ENCODE data around the gene CUBN.

The CUBN gene

GRCh38 chr10:17066000-17066399 lies 63.6 kb downstream of the CUBN start (continued):
- no peak for TF ChIP-seq WT1 (tag by site-specific recombination; IDR thresholded peaks at IDR 0.05)

- no peaks in the 10 kb centered on the region for H3K9me3 ChIP-seq (ENCODE audit: control insufficient read depth, insufficient read depth, low read depth, low read length)
- TF ChIP-seq REST (tag by site-specific recombination; IDR thresholded peaks at IDR 0.05) (no peak), SCRT2 (tag by site-specific recombination; IDR thresholded peaks at IDR 0.05) (peak; percentile 95), SCRT1 (tag by site-specific recombination; IDR thresholded peaks at IDR 0.05; ENCODE audit: borderline replicate concordance) (peak; percentile 76)
- ChIA-PET POLR2A (no interaction called here), CTCF (interaction anchor here (0.6 to 1.2 kb wide), 5 partner anchors 17 to 238 kb away, joined by 3 to 4 read pairs (median 3); no protein-coding TSS in a partner anchor)
- no peaks in the 10 kb centered on the region for H3K36me3 ChIP-seq (ENCODE audit: control insufficient read depth in 2 of 2, insufficient read depth in 1 of 2, low read length in 2 of 2)
- no peak overlapping the region for H3K4me3 ChIP-seq (ENCODE audit: low read depth, low read length)
- H3K27ac ChIP-seq (ENCODE audit: extremely low read depth, low read depth, low read length), result no peak overlapping the region
- H3K4me1 ChIP-seq (ENCODE audit: control insufficient read depth, insufficient read depth, low read length), result peaks cover 29% of the 10 kb centered on the region
These were observed 64.3 kb downstream of the CUBN start for GRCh38 chr10:17065273-17065672.

- no peak overlapping the region for H3K4me3 ChIP-seq (ENCODE audit: low read depth, low read length)
- ChIA-PET POLR2A (interaction anchor here (0.9 to 4.0 kb wide), 2 partner anchors 61 to 165 kb away, joined by 3 to 31 read pairs; no protein-coding TSS in a partner anchor), CTCF (interaction anchor here (0.6 to 1.2 kb wide), 3 partner anchors 75 to 207 kb away, joined by 3 to 4 read pairs (median 3); no protein-coding TSS in a partner anchor)
- 0 out of 2 replicates have a peak, but pooled peaks have one; percentile 16 for TF ChIP-seq ZNF629 (tag by site-specific recombination; IDR thresholded peaks at IDR 0.05)
- TF ChIP-seq ZNF169 (tag by site-specific recombination; IDR thresholded peaks at IDR 0.05), result no peak
- TF ChIP-seq ATF2 (tag by site-specific recombination; IDR thresholded peaks at IDR 0.05; ENCODE audit: low read depth), result no peak
- TF ChIP-seq ZFHX2 (tag by site-specific recombination; conservative IDR thresholded peaks at IDR 0.05), result no peak
- no peak overlapping the region for H3K27ac ChIP-seq (ENCODE audit: extremely low read depth, low read depth, low read length)
- no peaks in the 10 kb centered on the region for H3K36me3 ChIP-seq (ENCODE audit: control insufficient read depth in 2 of 2, insufficient read depth in 1 of 2, low read length in 2 of 2)
- peaks cover 31% of the 10 kb centered on the region for H3K4me1 ChIP-seq (ENCODE audit: control insufficient read depth, insufficient read depth, low read length)
- no peaks in the 10 kb centered on the region for H3K9me3 ChIP-seq (ENCODE audit: control insufficient read depth, insufficient read depth, low read depth, low read length)
These were observed 65.2 kb downstream of the CUBN start for GRCh38 chr10:17064435-17064834.

- ChIA-PET CTCF (interaction anchor here (0.7 to 0.8 kb wide), 3 partner anchors 54 to 137 kb away, joined by 3 to 5 read pairs (median 3); no protein-coding TSS in a partner anchor), POLR2A (interaction anchor here (1.1 to 4.0 kb wide), 5 partner anchors 52 to 175 kb away, joined by 3 to 31 read pairs (median 3); partner anchors contain the start of gene TRDMT1)
- Histone ChIP-seq H3K27ac (ENCODE audit: extremely low read depth, low read depth, low read length) (peak overlapping the region; percentile 51), H3K4me3 (ENCODE audit: low read depth, low read length) (peak overlapping the region; percentile 3), H3K36me3 (ENCODE audit: control insufficient read depth in 2 of 2, insufficient read depth in 1 of 2, low read length in 2 of 2) (no peaks in the 10 kb centered on the region), H3K4me1 (ENCODE audit: control insufficient read depth, insufficient read depth, low read length) (peaks cover 36% of the 10 kb centered on the region), H3K9me3 (ENCODE audit: control insufficient read depth, insufficient read depth, low read depth, low read length) (no peaks in the 10 kb centered on the region)
- TF ChIP-seq GLI4 (tag by site-specific recombination; IDR thresholded peaks at IDR 0.05) (no peak), ZNF629 (tag by site-specific recombination; IDR thresholded peaks at IDR 0.05) (peak; percentile 88), ZNF416 (tag by site-specific recombination; IDR thresholded peaks at IDR 0.05) (no peak), GLIS1 (tag by site-specific recombination; IDR thresholded peaks at IDR 0.05) (no peak), ZNF561 (tag by site-specific recombination; IDR thresholded peaks at IDR 0.05; ENCODE audit: borderline replicate concordance) (no peak), ZNF529 (tag by site-specific recombination; IDR thresholded peaks at IDR 0.05; ENCODE audit: insufficient replicate concordance) (no peak), ZNF639 (tag by site-specific recombination; IDR thresholded peaks at IDR 0.05) (peak; percentile 54; the same call in 1 of the 2 replicates), ZNF501 (tag by site-specific recombination; IDR thresholded peaks at IDR 0.05) (peak; percentile 62; the same call in 1 of the 2 replicates), ZBTB8A (tag by site-specific recombination; IDR thresholded peaks at IDR 0.05) (peak; percentile 17; the same call in 1 of the 2 replicates), ZBTB1 (tag by site-specific recombination; IDR thresholded peaks at IDR 0.05) (no peak), ZNF16 (tag by site-specific recombination; IDR thresholded peaks at IDR 0.05; ENCODE audit: low read depth) (no peak), ZBTB21 (tag by site-specific recombination; IDR thresholded peaks at IDR 0.05) (peak; percentile 34; the same call in 1 of the 2 replicates), ZSCAN4 (tag by site-specific recombination; IDR thresholded peaks at IDR 0.05) (no peak), ZFP41 (tag by site-specific recombination; IDR thresholded peaks at IDR 0.05; ENCODE audit: borderline replicate concordance) (no peak), ZNF660 (tag by site-specific recombination; IDR thresholded peaks at IDR 0.05) (peak; percentile 52; the same call in 1 of the 2 replicates)
These were observed 66.6 kb downstream of the CUBN start for GRCh38 chr10:17062955-17063484.
